ENCODE results near the gene LACTB. TPM values are rescaled to one million over a fixed set of nuclear protein-coding genes. Genes with fewer than 3 reads are reported as not detected.
A peak's percentile ranks its signal among the peaks of the same experiment; 100 is the strongest.
"Not testable (repeated sequence)": the region's sequence is repeated elsewhere in the genome, so short reads cannot be mapped to it uniquely, and the experiment has no call there.

Gene LACTB
- total and polyA plus RNA-seq, 7 donors = 7.2 to 32.4 (median 11.2) TPM

GRCh38 chr15:63093486-63094205 is 28.0 kb upstream of the LACTB start:
- Histone ChIP-seq H3K27me3 (no peaks in the 10 kb centered on the region), H3K4me1 (peaks cover 0 to 31% (median 29%) of the 10 kb centered on the region in 4 donors), H3K27ac (peak overlapping the region; percentile 51 to 71 (median 69)), H3K9me3 (no peaks in the 10 kb centered on the region), H3K36me3 (no peaks in the 10 kb centered on the region), H3K4me3 (no peak overlapping the region)
- intact Hi-C loops (cut with DNase I) = loop anchor here (1.0 kb wide), 3 partner anchors 45 to 312 kb away; no protein-coding TSS in a partner anchor
- 15 to 23% methylated on average over 6 of the region's 6 CpGs for WGBS, 2 donors
- TF ChIP-seq, protein P1, sequence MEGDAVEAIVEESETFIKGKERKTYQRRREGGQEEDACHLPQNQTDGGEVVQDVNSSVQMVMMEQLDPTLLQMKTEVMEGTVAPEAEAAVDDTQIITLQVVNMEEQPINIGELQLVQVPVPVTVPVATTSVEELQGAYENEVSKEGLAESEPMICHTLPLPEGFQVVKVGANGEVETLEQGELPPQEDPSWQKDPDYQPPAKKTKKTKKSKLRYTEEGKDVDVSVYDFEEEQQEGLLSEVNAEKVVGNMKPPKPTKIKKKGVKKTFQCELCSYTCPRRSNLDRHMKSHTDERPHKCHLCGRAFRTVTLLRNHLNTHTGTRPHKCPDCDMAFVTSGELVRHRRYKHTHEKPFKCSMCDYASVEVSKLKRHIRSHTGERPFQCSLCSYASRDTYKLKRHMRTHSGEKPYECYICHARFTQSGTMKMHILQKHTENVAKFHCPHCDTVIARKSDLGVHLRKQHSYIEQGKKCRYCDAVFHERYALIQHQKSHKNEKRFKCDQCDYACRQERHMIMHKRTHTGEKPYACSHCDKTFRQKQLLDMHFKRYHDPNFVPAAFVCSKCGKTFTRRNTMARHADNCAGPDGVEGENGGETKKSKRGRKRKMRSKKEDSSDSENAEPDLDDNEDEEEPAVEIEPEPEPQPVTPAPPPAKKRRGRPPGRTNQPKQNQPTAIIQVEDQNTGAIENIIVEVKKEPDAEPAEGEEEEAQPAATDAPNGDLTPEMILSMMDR (IDR thresholded peaks at IDR 0.05) = peak; percentile 71 to 92 (median 86)
- no peak for TF ChIP-seq EP300 (IDR thresholded peaks at IDR 0.05)
- TF ChIP-seq POLR2A (IDR thresholded peaks at IDR 0.05) = no peak
- TF ChIP-seq POLR2AphosphoS5 (IDR thresholded peaks at IDR 0.05) = peak in 1 of 4 donors; percentile 15
- peak; percentile 90 for DNase-seq

DNA sequence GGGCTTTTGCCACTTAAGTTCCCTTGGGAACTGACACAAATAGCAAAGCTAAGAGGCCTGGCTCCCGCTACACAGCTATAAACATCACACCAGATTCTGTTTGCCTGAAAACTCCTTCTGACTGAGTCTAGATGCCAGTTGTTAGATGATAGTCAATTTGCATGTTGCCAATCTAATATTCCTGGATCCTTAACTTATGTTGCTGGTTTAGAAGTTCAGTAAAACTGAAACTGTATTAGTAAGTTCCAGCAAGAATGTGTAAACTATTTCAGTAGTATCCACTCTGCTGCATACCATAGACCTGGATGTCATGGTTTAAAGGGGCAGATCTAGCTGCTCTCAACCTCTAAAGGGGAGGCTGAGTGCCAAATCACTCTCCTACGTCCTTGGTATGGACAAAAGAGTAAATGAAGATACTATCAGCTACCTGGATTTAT is 27.1 kb upstream of the LACTB start:
- H3K27ac ChIP-seq = peak overlapping the region; percentile 51 to 71 (median 69)

GRCh38 chr15:63096178-63096577 is 25.5 kb upstream of the LACTB start:
- Histone ChIP-seq H3K4me1 (peaks cover 0 to 18% (median 16%) of the 10 kb centered on the region in 4 donors), H3K9me3 (no peaks in the 10 kb centered on the region), H3K36me3 (no peaks in the 10 kb centered on the region), H3K27me3 (no peaks in the 10 kb centered on the region), H3K27ac (no peak overlapping the region), H3K4me3 (no peak overlapping the region)
- intact Hi-C loops (cut with DNase I) = no loop called here
- 94 to 96% methylated on average over 4 of the region's 4 CpGs for WGBS, 2 donors
- no peak for DNase-seq
- TF ChIP-seq POLR2A (IDR thresholded peaks at IDR 0.05) (no peak), POLR2AphosphoS5 (IDR thresholded peaks at IDR 0.05) (no peak), EP300 (IDR thresholded peaks at IDR 0.05) (no peak)
- TF ChIP-seq, protein P1 (IDR thresholded peaks at IDR 0.05) = no peak

More for the DNA sequence above, 27.1 kb upstream of the LACTB start:
- TF ChIP-seq, protein P1 (IDR thresholded peaks at IDR 0.05) = no peak
- no peak for DNase-seq
- Histone ChIP-seq H3K36me3 (no peaks in the 10 kb centered on the region), H3K4me3 (no peak overlapping the region), H3K4me1 (peaks cover 0 to 22% (median 21%) of the 10 kb centered on the region in 4 donors), H3K27me3 (no peaks in the 10 kb centered on the region), H3K9me3 (no peaks in the 10 kb centered on the region)
- 76 to 78% methylated on average over 2 of the region's 2 CpGs for WGBS, 2 donors
- intact Hi-C loops (cut with DNase I) = loop anchor here (1.0 kb wide), 1 partner anchor 313 kb away; no protein-coding TSS in a partner anchor

DNA sequence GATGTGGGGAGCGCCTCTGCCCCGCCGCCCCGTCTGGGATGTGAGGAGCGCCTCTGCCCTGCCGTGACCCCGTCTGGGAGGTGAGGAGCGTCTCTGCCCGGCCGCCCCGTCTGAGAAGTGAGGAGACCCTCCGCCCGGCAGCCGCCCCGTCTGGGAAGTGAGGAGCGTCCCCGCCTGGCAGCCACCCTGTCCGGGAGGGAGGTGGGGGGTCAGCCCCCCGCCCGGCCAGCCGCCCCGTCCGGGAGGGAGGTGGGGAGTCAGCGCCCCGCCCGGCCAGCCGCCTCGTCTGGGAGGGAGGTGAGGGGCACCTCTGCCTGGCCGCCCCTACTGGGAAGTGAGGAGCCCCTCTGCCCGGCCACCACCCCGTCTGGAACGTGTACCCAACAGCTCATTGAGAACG is 22.8 kb upstream of the LACTB start:
- 92 to 93% methylated on average over 31 of the region's 33 CpGs for WGBS, 2 donors
- H3K9me3 ChIP-seq; H3K27ac ChIP-seq; DNase-seq; H3K36me3 ChIP-seq; H3K27me3 ChIP-seq; intact Hi-C loops (cut with DNase I); H3K4me3 ChIP-seq: not testable (repeated sequence)
- H3K4me1 ChIP-seq = peaks cover 0 to 12% (median 12%) of the 10 kb centered on the region in 4 donors

DNA sequence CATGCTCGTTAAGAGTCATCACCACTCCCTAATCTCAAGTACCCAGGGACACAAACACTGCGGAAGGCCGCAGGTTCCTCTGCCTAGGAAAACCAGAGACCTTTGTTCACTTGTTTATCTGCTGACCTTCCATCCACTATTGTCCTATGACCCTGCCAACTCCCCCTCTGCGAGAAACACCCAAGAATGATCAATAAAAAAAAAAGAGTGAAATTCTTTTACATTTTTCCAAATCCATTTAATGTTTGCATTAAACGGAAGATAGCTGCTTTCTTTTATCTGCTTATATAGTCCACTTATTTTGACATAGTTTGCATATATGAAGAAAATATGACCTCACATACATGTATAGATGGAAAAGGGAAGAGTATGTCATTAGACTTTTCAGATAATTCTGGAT is 22.1 kb upstream of the LACTB start:
- H3K36me3 ChIP-seq; H3K9me3 ChIP-seq; H3K4me1 ChIP-seq; intact Hi-C loops (cut with DNase I); H3K4me3 ChIP-seq; H3K27ac ChIP-seq; DNase-seq; H3K27me3 ChIP-seq: not testable (repeated sequence)
- 74 to 88% methylated on average over 5 of the region's 5 CpGs for WGBS, 2 donors

DNA sequence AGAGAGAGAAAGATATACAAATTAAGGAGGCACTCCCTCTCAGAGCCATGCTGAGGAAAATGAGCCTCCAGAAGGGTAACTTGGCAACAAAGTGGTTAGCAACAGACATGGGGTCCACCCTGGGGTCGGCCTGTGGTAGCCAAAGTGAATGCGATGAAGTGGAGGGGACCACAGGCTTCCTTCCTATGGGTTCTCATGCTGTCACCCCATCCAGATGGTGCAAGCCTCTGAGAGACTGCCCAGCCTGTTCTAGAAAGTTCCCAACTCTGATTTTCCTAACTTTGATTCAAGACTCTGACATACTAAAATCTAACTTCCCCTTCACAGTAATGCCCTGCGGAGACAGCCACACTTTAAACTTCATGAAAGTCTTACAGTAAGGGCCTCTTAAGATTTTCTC is 18.2 kb upstream of the LACTB start:
- no peaks in the 10 kb centered on the region for H3K36me3 ChIP-seq
- H3K4me1 ChIP-seq = peaks cover 0 to 14% (median 12%) of the 10 kb centered on the region in 4 donors
- no peak overlapping the region for H3K27ac ChIP-seq
- H3K9me3 ChIP-seq = no peaks in the 10 kb centered on the region
- no peak for DNase-seq
- intact Hi-C loops (cut with DNase I) = no loop called here
- WGBS, 2 donors = 71 to 87% methylated on average over 3 of the region's 3 CpGs
- H3K4me3 ChIP-seq = no peak overlapping the region
- no peaks in the 10 kb centered on the region for H3K27me3 ChIP-seq
- no peak for TF ChIP-seq POLR2A (IDR thresholded peaks at IDR 0.05)
- no peak for TF ChIP-seq POLR2AphosphoS5 (IDR thresholded peaks at IDR 0.05)
- no peak for TF ChIP-seq EP300 (IDR thresholded peaks at IDR 0.05)
- TF ChIP-seq, protein P1 (IDR thresholded peaks at IDR 0.05) = no peak
